NB4 (cell line): Measurements from ENCODE around the gene TMEM140.

Source experiments
- CTCF ChIP-seq: IDR thresholded peaks from one replicate; pipeline ENCODE4 v1.5.1; 2012; ENCODE audit warnings: low read depth, low read length
- MAX ChIP-seq: IDR thresholded peaks from 2 replicates; pipeline ENCODE4 v1.6.1; 2011; ENCODE audit warnings: low read depth, low read length
- MYC ChIP-seq: IDR thresholded peaks from 2 replicates; pipeline ENCODE4 v1.6.1; 2011; ENCODE audit warnings: low read depth, low read length
- POLR2A ChIP-seq: IDR thresholded peaks from 2 replicates; pipeline ENCODE4 v1.6.1; 2011; ENCODE audit warnings: mild to moderate bottlenecking; ENCODE audit not compliant: insufficient read length; ENCODE audit errors: extremely low read depth

GRCh38 chr7:135111379-135111778 is 36.5 kb upstream of the TMEM140 start:
- no peak for TF ChIP-seq MYC
- no peak for TF ChIP-seq MAX
- TF ChIP-seq CTCF: no peak
- TF ChIP-seq POLR2A: no peak
